ENCODE results near the gene AGBL4. TPM values are rescaled to one million over a fixed set of nuclear protein-coding genes. Genes with fewer than 3 reads are reported as not detected.

The AGBL4 gene
- total and polyA plus RNA-seq, 9 of the 15 experiments (the other 6 are each of a cell fraction or from before 2014, with no cell fraction given) = 0.11 TPM; not detected in 7

GRCh38 chr1:49541096-49541752, 482.5 kb downstream of the AGBL4 start:
- TF ChIP-seq, protein P1, sequence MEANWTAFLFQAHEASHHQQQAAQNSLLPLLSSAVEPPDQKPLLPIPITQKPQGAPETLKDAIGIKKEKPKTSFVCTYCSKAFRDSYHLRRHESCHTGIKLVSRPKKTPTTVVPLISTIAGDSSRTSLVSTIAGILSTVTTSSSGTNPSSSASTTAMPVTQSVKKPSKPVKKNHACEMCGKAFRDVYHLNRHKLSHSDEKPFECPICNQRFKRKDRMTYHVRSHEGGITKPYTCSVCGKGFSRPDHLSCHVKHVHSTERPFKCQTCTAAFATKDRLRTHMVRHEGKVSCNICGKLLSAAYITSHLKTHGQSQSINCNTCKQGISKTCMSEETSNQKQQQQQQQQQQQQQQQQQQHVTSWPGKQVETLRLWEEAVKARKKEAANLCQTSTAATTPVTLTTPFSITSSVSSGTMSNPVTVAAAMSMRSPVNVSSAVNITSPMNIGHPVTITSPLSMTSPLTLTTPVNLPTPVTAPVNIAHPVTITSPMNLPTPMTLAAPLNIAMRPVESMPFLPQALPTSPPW (CRISPR knock-in tag; IDR thresholded peaks at IDR 0.05) = no peak
- TF ChIP-seq RBM17 (IDR thresholded peaks at IDR 0.05; ENCODE audit: borderline replicate concordance, low read depth, low read length) (no peak), RHOXF2B (CRISPR knock-in tag; conservative IDR thresholded peaks at IDR 0.05) (no peak), ZNF77 (CRISPR knock-in tag; IDR thresholded peaks at IDR 0.05) (no peak), ILF3 (IDR thresholded peaks at IDR 0.05; ENCODE audit: borderline replicate concordance) (no peak)
- TF ChIP-seq, protein P2, sequence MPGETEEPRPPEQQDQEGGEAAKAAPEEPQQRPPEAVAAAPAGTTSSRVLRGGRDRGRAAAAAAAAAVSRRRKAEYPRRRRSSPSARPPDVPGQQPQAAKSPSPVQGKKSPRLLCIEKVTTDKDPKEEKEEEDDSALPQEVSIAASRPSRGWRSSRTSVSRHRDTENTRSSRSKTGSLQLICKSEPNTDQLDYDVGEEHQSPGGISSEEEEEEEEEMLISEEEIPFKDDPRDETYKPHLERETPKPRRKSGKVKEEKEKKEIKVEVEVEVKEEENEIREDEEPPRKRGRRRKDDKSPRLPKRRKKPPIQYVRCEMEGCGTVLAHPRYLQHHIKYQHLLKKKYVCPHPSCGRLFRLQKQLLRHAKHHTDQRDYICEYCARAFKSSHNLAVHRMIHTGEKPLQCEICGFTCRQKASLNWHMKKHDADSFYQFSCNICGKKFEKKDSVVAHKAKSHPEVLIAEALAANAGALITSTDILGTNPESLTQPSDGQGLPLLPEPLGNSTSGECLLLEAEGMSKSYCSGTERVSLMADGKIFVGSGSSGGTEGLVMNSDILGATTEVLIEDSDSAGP (CRISPR knock-in tag; IDR thresholded peaks at IDR 0.05) = no peak
- H2AFZ ChIP-seq (ENCODE audit: low read depth, low read length) = no peak overlapping the region
- no peaks in the 10 kb centered on the region for H3K79me2 ChIP-seq (ENCODE audit: control insufficient read depth, insufficient read depth, low read length)
- H3K4me2 ChIP-seq (ENCODE audit: insufficient read depth, low read length) = no peak overlapping the region
- no peaks in the 10 kb centered on the region for H3K27me3 ChIP-seq (ENCODE audit: control insufficient read depth in 2 of 2, insufficient read depth in 2 of 2, low read length in 2 of 2)
- intact Hi-C loops (cut with micrococcal nuclease) = no loop called here
- no peak overlapping the region for H3K9ac ChIP-seq (ENCODE audit: insufficient read depth in 1 of 2, low read depth in 2 of 2, low read length in 2 of 2)
- ATAC-seq (no peak), FAIRE-seq (no peak), DNase-seq (ENCODE audit: extremely low read depth in 1 of 4, low spot score in 3 of 4) (no peak)
- WGBS (ENCODE audit: insufficient coverage, low coverage, missing lambda C conversion rate) = 2% methylated on average over 24 of the region's 24 CpGs
- H3K9me3 ChIP-seq (replicated peaks; ENCODE audit: control insufficient read depth, insufficient read depth, low read depth, low read length) = 0 out of 2 replicates have a peak, but pooled peaks cover 1% of the 10 kb centered on the region
- H3K27ac ChIP-seq (ENCODE audit: extremely low read depth, low read depth, low read length) = no peak overlapping the region
- CTCF ChIA-PET (ENCODE audit: low intra/inter-chr PET ratio) = no interaction called here
- H3K36me3 ChIP-seq (ENCODE audit: control insufficient read depth, insufficient read depth, low read length) = no peaks in the 10 kb centered on the region
- BruUV-seq (replicated peaks) = no TSS peak
- H3K9me1 ChIP-seq (ENCODE audit: control insufficient read depth, insufficient read depth, low read length) = no peaks in the 10 kb centered on the region
- POLR2A ChIA-PET = no interaction called here
- no peak overlapping the region for H3K4me3 ChIP-seq
- in situ Hi-C loops (cut with MboI) = no loop called here
- no peaks in the 10 kb centered on the region for H4K20me1 ChIP-seq (replicated peaks; ENCODE audit: control insufficient read depth, insufficient read depth, low read length)
- H3K4me1 ChIP-seq (replicated peaks in 1 of 2; ENCODE audit: control insufficient read depth in 2 of 2, insufficient read depth in 2 of 2, low read length in 2 of 2) = no peaks in the 10 kb centered on the region
